ENCODE measurements around the gene SMARCC1. TPM values are rescaled to one million over a fixed set of nuclear protein-coding genes. Genes with fewer than 3 reads are reported as not detected.

Gene SMARCC1
- total RNA-seq, 2 donors from 2014 or later = 72.6 to 90.2 TPM

- intact Hi-C loops (cut with DNase I) = no loop called here
- Histone ChIP-seq H3K27ac (no peak overlapping the region), H3K27me3 (no peaks in the 10 kb centered on the region), H3K4me3 (no peak overlapping the region), H3K9me3 (no peaks in the 10 kb centered on the region), H3K9ac (ENCODE audit: low read depth in 2 of 2, low read length in 2 of 2) (no peak overlapping the region), H3K36me3 (no peaks in the 10 kb centered on the region), H3K4me1 (no peaks in the 10 kb centered on the region)
- no peak for DNase-seq
- TF ChIP-seq CTCF (IDR thresholded peaks at IDR 0.05) = no peak
Observed at GRCh38 chr3:47565734-47566550, 215.8 kb downstream of the SMARCC1 start.

DNA sequence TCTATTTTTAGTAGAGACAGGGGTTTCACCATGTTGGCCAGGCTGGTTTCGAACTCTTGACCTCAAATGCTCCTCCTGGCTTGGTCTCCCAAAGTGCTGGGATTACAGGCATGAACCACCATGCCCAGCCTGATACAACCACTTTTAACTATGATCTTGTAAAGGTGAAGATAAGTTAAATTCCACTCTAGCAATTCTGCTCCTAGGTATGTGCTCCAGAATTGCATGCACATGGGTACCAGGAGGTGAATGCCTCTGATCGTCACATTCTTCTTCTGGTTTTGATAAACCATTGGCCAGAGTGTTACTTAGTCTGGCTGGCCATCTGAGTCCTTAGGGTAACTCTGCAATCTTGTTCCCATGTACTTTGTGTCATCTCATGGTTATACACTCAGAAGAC lies 225.3 kb downstream of the SMARCC1 start:
- no peak for DNase-seq
- intact Hi-C loops (cut with DNase I) = no loop called here
- H3K27ac ChIP-seq = no peak overlapping the region
- no peak overlapping the region for H3K9ac ChIP-seq (ENCODE audit: low read depth in 2 of 2, low read length in 2 of 2)
- no peaks in the 10 kb centered on the region for H3K27me3 ChIP-seq
- H3K4me3 ChIP-seq = no peak overlapping the region
- no peaks in the 10 kb centered on the region for H3K9me3 ChIP-seq
- TF ChIP-seq CTCF (IDR thresholded peaks at IDR 0.05) = no peak
- no peaks in the 10 kb centered on the region for H3K4me1 ChIP-seq
- H3K36me3 ChIP-seq = no peaks in the 10 kb centered on the region

GRCh38 chr3:47554335-47554734 lies 227.4 kb downstream of the SMARCC1 start:
- no peaks in the 10 kb centered on the region for H3K36me3 ChIP-seq
- H3K4me3 ChIP-seq = no peak overlapping the region
- H3K27me3 ChIP-seq = no peaks in the 10 kb centered on the region
- no peaks in the 10 kb centered on the region for H3K4me1 ChIP-seq
- intact Hi-C loops (cut with DNase I) = no loop called here
- no peaks in the 10 kb centered on the region for H3K9me3 ChIP-seq
- DNase-seq = no peak
- no peak overlapping the region for H3K27ac ChIP-seq
- no peak for TF ChIP-seq CTCF (IDR thresholded peaks at IDR 0.05)
- H3K9ac ChIP-seq (ENCODE audit: low read depth in 2 of 2, low read length in 2 of 2) = no peak overlapping the region

- Histone ChIP-seq H3K27ac (no peak overlapping the region), H3K27me3 (no peaks in the 10 kb centered on the region), H3K9me3 (no peaks in the 10 kb centered on the region), H3K9ac (ENCODE audit: low read depth in 2 of 2, low read length in 2 of 2) (no peak overlapping the region), H3K4me1 (no peaks in the 10 kb centered on the region), H3K36me3 (no peaks in the 10 kb centered on the region), H3K4me3 (no peak overlapping the region)
- DNase-seq = no peak
- no peak for TF ChIP-seq CTCF (IDR thresholded peaks at IDR 0.05)
- intact Hi-C loops (cut with DNase I) = no loop called here
Observed at GRCh38 chr3:47553407-47553806, 228.3 kb downstream of the SMARCC1 start.

- DNase-seq = no peak
- H3K27me3 ChIP-seq = no peaks in the 10 kb centered on the region
Observed at GRCh38 chr3:47542471-47543173, 239.1 kb downstream of the SMARCC1 start.

More at GRCh38 chr3:47542471-47543173, 239.1 kb downstream of the SMARCC1 start:
- H3K36me3 ChIP-seq = no peaks in the 10 kb centered on the region
- H3K27ac ChIP-seq = no peak overlapping the region
- no peak overlapping the region for H3K4me3 ChIP-seq
- TF ChIP-seq CTCF (IDR thresholded peaks at IDR 0.05) = no peak
- intact Hi-C loops (cut with DNase I) = no loop called here
- H3K9ac ChIP-seq (ENCODE audit: low read depth in 2 of 2, low read length in 2 of 2) = no peak overlapping the region
- H3K4me1 ChIP-seq = no peaks in the 10 kb centered on the region
- no peaks in the 10 kb centered on the region for H3K9me3 ChIP-seq

All from colonic mucosa (tissue), 4 donors.